Upper lobe of right lung (tissue), 1 donor: ENCODE measurements around the gene SHISA6. TPM values are rescaled to one million over a fixed set of nuclear protein-coding genes. Genes with fewer than 3 reads are reported as not detected.
A peak's percentile ranks its signal among the peaks of the same experiment; 100 is the strongest.

Experiments
- ATAC-seq: fragments of 200-7000 bp; cut with Tn5 transposase; one replicate; pipeline ENCODE4 v1.9.1; 2020; ENCODE audit warnings: mild to moderate bottlenecking, moderate library complexity
- DNase-seq: peaks from one replicate; pipeline ENCODE4 v3.0.0-alpha.2; 2020
- H3K27ac ChIP-seq: fragments of 200-600 bp; one replicate; pipeline ENCODE4 v1.8.0; 2022
- H3K27me3 ChIP-seq: fragments of 200-600 bp; one replicate; pipeline ENCODE4 v1.8.0; 2022; ENCODE audit warnings: mild to moderate bottlenecking
- H3K36me3 ChIP-seq: fragments of 200-600 bp; one replicate; pipeline ENCODE4 v1.8.0; 2022
- H3K4me1 ChIP-seq: fragments of 200-600 bp; one replicate; pipeline ENCODE4 v1.8.0; 2022
- H3K4me3 ChIP-seq: fragments of 200-600 bp; one replicate; pipeline ENCODE4 v1.8.0; 2022; ENCODE audit warnings: mild to moderate bottlenecking
- H3K9me3 ChIP-seq: fragments of 200-600 bp; one replicate; pipeline ENCODE4 v1.8.0; 2022
- CTCF ChIP-seq: fragments of 200-600 bp; IDR thresholded peaks from one replicate; pipeline ENCODE4 v1.8.0; 2022; ENCODE audit warnings: antibody characterized with exemption
- intact Hi-C: fragments of 100-400 bp; cut with DNase I; formaldehyde crosslinking; loops from one replicate; pipeline ENCODE4 v1.11.0; 2022
- total RNA-seq: library from RNA; stranded (reverse); fragmentation: NEBNext Ultra II Directional; extraction: Animal tissue kit (Norgen Biotek cat#: 25700); gene quantifications from one replicate; pipeline ENCODE4 v1.2.1, GENCODE V29; 2021
- donor health status: DM: no; HTN: yes; CAD: no; lungs with severe emphysema.

The SHISA6 gene
- total RNA-seq, 1 donor from 2014 or later: not detected

GRCh38 chr17:11499881-11500280, 258.9 kb downstream of the SHISA6 start:
- Histone ChIP-seq H3K27me3 (no peaks in the 10 kb centered on the region), H3K27ac (no peak overlapping the region), H3K9me3 (no peaks in the 10 kb centered on the region), H3K4me3 (no peak overlapping the region), H3K36me3 (no peaks in the 10 kb centered on the region), H3K4me1 (no peaks in the 10 kb centered on the region)
- intact Hi-C loops: no loop called here
- DNase-seq (no peak), ATAC-seq (no peak)
- no peak for TF ChIP-seq CTCF

- Histone ChIP-seq H3K27me3 (no peaks in the 10 kb centered on the region), H3K9me3 (no peaks in the 10 kb centered on the region), H3K27ac (no peak overlapping the region), H3K4me3 (no peak overlapping the region), H3K36me3 (no peaks in the 10 kb centered on the region), H3K4me1 (no peaks in the 10 kb centered on the region)
- intact Hi-C loops: no loop called here
- no peak for ATAC-seq
- no peak for TF ChIP-seq CTCF
- no peak for DNase-seq
Measured at GRCh38 chr17:11503308-11504035, 262.5 kb downstream of the SHISA6 start.

- H3K9me3 ChIP-seq: no peaks in the 10 kb centered on the region
- no peaks in the 10 kb centered on the region for H3K27me3 ChIP-seq
- intact Hi-C loops: no loop called here
- H3K4me1 ChIP-seq: no peaks in the 10 kb centered on the region
- no peak for DNase-seq
- no peaks in the 10 kb centered on the region for H3K36me3 ChIP-seq
- ATAC-seq: peak; percentile 53
- TF ChIP-seq CTCF: no peak
- no peak overlapping the region for H3K27ac ChIP-seq
- no peak overlapping the region for H3K4me3 ChIP-seq
Measured at GRCh38 chr17:11506635-11507034, 265.6 kb downstream of the SHISA6 start.

- ATAC-seq: peak; percentile 83
- no peak for DNase-seq
- Histone ChIP-seq H3K36me3 (no peaks in the 10 kb centered on the region), H3K4me1 (no peaks in the 10 kb centered on the region), H3K4me3 (no peak overlapping the region), H3K27me3 (no peaks in the 10 kb centered on the region), H3K9me3 (no peaks in the 10 kb centered on the region), H3K27ac (no peak overlapping the region)
- intact Hi-C loops: no loop called here
- no peak for TF ChIP-seq CTCF
Measured at GRCh38 chr17:11511696-11512095, 270.7 kb downstream of the SHISA6 start.

GRCh38 chr17:11514565-11514964, 273.6 kb downstream of the SHISA6 start:
- DNase-seq (no peak), ATAC-seq (no peak)
- H3K27me3 ChIP-seq: no peaks in the 10 kb centered on the region
- H3K36me3 ChIP-seq: no peaks in the 10 kb centered on the region
- H3K4me3 ChIP-seq: no peak overlapping the region
- H3K4me1 ChIP-seq: no peaks in the 10 kb centered on the region
- no peak for TF ChIP-seq CTCF
- intact Hi-C loops: no loop called here
- no peak overlapping the region for H3K27ac ChIP-seq
- no peaks in the 10 kb centered on the region for H3K9me3 ChIP-seq
